Muscle of back (tissue), 11 donors: ENCODE data around the gene P3R3URF. TPM values are rescaled to one million over a fixed set of nuclear protein-coding genes. Genes with fewer than 3 reads are reported as not detected.

Experiments used
- DNase-seq, 3 donors: peaks; one replicate each; pipeline versions ENCODE4 v3.0.0 to v3.0.0-alpha.2; 2013
- polyA plus RNA-seq, 10 donors: library from polyadenylated mRNA; unstranded; fragments of 120-200 nt; gene quantifications; one replicate each; pipeline ENCODE4 v1.2.1, GENCODE V29; 2013; ENCODE audit not compliant: insufficient read length in 10 of 10

P3R3URF gene
- polyA plus RNA-seq, 10 donors, result not detected

- no peak for DNase-seq
These were observed 42.4 kb downstream of the P3R3URF start for GRCh38 chr1:46133781-46134350.

GRCh38 chr1:46133181-46133658, 43.1 kb downstream of the P3R3URF start:
- no peak for DNase-seq

DNA sequence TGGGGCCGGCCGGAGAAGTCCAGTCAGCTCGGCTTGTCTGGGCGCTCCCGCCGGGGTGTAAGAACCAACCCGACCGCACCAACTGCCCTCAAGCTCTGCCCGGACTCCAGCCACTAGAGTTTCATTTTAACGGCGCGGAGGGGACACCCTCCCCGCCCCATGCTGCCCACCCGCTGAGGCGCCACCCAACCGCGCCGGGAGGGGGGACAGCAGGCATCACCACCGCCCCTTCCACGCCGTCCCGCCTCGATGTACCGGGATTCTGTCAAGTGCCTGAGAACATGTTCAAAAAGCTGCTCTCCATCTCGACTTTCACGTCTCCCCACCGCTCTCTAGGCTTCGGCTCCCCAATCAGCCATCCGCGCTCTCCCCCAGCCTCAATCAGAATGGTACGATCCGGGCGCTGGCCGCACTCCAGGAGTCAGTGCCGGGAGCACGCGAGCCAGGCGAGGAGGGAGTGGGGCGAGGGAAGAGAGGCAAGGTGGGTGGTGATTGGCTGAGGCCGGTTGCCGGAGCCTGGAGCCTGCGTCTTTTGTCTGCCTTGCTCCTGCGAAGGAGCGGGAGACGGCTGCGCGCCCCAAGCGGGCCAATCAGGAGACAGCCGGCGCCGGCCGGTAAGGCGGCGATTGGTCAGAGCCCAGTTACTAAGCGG, 43.6 kb downstream of the P3R3URF start, which contains the start of gene PIK3R3:
Gene PIK3R3 (minus strand): TSS at position 101 of the 652 bp plus-strand sequence. CDS start 677 bp downstream, outside the sequence.
- peak; percentile 98 to 99 (median 99) for DNase-seq

DNA sequence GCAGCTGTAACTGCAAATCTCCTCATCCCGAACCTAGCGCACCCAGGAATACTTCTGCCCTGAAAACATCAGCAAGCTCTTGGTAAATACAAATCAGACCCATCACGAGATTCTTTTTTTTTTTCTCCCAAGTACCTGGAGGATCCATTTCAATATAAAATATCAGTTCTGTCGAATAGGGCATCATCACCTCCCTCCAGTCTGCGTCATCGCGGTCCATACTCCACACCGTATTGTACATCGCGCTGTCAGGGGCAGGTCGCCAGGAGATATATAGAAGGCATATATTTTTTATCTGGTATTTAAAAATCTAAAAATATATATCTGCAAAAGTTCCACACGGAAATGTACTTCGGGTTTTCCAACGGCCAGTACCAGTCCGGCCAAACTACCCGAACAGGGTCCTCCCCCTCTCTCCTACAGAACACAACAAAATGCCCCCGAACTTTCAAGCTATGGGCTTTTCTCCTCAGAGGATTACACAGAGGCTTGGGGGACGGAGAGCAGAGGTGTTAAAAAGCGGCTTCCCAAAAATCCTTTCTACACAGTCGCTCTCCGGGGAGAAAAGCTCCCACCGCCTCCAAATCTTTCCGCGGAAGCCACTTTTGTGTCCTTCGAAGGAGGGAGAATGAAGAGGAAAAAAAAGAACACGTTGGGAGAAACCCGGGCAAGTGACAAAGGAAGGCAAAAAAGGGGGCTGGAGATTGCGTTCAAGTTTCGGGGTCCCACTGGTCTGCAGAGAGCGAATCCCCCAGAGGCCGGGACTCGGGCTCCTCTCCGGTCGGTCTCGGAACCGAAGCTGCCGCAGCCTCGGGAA, 44.4 kb downstream of the P3R3URF start:
- DNase-seq, result peak; percentile 28 to 72 (median 57)

DNA sequence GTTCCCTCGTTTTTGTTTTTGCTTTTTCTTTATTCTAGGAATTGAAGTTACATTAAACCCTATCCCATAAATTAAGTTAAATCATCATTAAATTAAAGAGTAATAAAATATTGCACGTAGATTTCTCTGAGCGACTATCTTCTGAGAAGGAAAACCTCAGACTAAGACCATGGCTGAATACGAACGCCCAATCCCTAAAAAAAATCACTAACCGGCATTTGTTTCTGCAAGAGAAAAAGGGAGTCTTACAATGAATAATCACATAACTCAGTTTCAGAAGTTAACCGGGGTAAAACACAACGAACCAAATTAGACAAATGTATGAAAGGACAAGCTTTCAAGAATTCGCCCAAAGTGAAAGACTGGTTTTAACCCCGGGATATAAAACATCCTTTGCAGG, 45.2 kb downstream of the P3R3URF start:
- DNase-seq, result peak in 1 of 3 donors; percentile 57

- DNase-seq, result peak in 1 of 3 donors; percentile 38
These were observed 45.7 kb downstream of the P3R3URF start for GRCh38 chr1:46130606-46131005.

DNA sequence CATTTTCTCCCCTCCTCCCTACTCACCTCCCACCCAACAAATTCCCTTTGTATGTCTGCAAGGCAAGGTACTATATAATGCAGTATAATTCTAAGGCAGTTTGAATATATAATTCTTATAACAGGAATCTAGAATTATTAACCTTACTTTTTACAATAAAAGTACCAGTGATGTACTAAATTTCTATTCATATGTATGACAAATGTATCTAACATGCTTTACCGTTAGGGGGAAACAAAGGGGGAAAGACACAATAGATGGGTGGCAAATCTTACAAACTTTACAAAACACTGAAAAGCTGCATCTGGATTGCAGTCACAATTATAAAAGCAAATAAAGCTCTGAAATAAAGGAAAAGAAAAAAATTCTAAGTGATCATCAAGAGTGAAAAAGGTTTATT, 46.2 kb downstream of the P3R3URF start:
- no peak for DNase-seq

DNA sequence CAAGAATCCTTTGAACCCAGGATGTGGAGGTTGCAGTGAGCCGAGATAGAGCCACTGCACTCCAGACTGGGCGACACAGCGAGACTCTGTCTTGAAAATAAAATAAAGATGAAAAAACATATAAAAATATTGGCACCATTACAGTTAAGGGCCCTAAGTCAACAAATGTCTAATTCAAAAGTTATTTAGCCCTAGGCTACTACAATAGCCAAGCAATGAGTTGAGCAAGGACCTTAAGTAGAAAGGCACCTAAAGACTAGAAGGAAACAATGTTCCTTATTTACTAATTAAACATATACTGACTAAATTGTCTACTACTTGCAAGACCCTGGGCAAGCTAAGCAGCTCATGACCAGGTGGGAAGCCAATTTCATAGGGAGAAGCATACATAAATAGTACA, 47.9 kb downstream of the P3R3URF start:
- DNase-seq, result no peak

Other genes starting within 250 kb of the P3R3URF start
- gene PIK3R3, start 43.9 kb downstream of the P3R3URF start, polyA plus RNA-seq, result 10 to 100 TPM; 12.5 to 21.9 (median 17.2) TPM
- under 1 TPM in 9 of 10 donors, not detected in 1; 0.12 to 0.87 (median 0.52) TPM for gene TSPAN1, start 1.4 kb downstream of the P3R3URF start, polyA plus RNA-seq
- 10 to 100 TPM; 44.3 to 60.8 (median 50.9) TPM for gene POMGNT1, start 21.9 kb upstream of the P3R3URF start, polyA plus RNA-seq
- gene LURAP1, start 26.8 kb upstream of the P3R3URF start, polyA plus RNA-seq, result 1 to 10 TPM in 6 of 10 donors, under 1 TPM in 4; 0.78 to 1.4 (median 1.0) TPM
- 1 to 10 TPM; 3.5 to 9.6 (median 5.8) TPM for gene RAD54L, start 71.3 kb upstream of the P3R3URF start, polyA plus RNA-seq
- gene LRRC41, start 127.1 kb upstream of the P3R3URF start, polyA plus RNA-seq, result 10 to 100 TPM; 52.6 to 61.8 (median 56.1) TPM
- gene UQCRH, start 127.2 kb upstream of the P3R3URF start, polyA plus RNA-seq, result 100 to 1,000 TPM; 247 to 353 (median 282) TPM
- 10 to 100 TPM; 11.0 to 15.6 (median 13.1) TPM for gene NSUN4, start 164.3 kb upstream of the P3R3URF start, polyA plus RNA-seq
- 10 to 100 TPM in 9 of 10 donors, 1 to 10 TPM in 1; 9.2 to 20.5 (median 14.5) TPM for gene FAAH, start 217.8 kb upstream of the P3R3URF start, polyA plus RNA-seq